Medulla oblongata (tissue), 1 donor: ENCODE results near the gene WDR6.

Experiments used
- DNase-seq: peaks from one replicate; pipeline ENCODE4 v3.0.0-alpha.2; 2015; ENCODE audit errors: extremely low spot score

WDR6 gene

GRCh38 chr3:49015765-49016164 is 8.6 kb downstream of the WDR6 start:
- DNase-seq, result no peak

DNA sequence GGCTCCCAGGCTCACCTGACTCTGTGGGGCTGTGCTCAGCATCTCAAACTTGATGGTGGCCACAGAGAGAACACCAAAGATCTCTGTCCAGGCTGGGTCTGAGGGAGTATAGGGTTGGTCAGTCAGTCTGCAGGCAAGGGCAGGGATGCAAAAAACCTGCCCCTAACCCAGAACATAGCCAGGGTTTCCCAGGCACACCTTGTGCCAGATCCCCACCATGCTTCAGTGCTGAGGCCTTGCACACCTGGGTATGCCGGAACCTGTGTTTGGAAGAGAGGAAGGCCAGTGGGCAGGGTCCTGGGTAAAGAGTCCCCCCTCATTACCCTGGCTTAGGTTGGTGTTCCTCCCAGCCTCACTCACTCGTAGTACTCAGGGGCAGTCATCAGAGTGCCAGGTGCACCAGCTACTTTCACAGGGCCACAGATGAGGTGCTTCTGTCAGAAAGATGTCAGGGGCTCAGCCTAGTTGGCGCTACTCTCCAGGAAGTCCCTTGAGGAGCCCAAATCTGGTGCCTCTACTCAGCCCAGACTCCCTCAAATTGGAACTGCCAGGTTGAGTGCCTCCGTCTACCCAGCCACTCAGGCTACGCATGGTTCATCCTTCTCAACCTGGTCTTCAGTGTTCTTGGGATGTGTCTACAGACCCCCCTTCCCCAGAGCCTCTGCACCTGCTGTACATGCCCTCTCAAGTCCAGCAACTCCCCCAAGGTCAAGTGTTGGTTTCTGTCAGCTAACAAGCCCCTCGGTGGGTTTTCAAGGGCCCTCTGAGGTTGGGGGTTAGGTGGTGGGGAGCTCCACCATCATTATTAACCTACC is 9.4 kb downstream of the WDR6 start:
- DNase-seq, result no peak

- no peak for DNase-seq
Observed at GRCh38 chr3:49017229-49017970, 10.2 kb downstream of the WDR6 start.

GRCh38 chr3:49017971-49018706 is 10.9 kb downstream of the WDR6 start, which contains the start of gene DALRD3:
DALRD3 (minus strand) TSS chr3:49018580; CDS start chr3:49018564, 16 bp downstream.
- peak; percentile 81 for DNase-seq

GRCh38 chr3:49018707-49019006 is 11.5 kb downstream of the WDR6 start:
- DNase-seq, result no peak

- DNase-seq, result no peak
Observed at GRCh38 chr3:49019941-49020329, 12.7 kb downstream of the WDR6 start.

DNA sequence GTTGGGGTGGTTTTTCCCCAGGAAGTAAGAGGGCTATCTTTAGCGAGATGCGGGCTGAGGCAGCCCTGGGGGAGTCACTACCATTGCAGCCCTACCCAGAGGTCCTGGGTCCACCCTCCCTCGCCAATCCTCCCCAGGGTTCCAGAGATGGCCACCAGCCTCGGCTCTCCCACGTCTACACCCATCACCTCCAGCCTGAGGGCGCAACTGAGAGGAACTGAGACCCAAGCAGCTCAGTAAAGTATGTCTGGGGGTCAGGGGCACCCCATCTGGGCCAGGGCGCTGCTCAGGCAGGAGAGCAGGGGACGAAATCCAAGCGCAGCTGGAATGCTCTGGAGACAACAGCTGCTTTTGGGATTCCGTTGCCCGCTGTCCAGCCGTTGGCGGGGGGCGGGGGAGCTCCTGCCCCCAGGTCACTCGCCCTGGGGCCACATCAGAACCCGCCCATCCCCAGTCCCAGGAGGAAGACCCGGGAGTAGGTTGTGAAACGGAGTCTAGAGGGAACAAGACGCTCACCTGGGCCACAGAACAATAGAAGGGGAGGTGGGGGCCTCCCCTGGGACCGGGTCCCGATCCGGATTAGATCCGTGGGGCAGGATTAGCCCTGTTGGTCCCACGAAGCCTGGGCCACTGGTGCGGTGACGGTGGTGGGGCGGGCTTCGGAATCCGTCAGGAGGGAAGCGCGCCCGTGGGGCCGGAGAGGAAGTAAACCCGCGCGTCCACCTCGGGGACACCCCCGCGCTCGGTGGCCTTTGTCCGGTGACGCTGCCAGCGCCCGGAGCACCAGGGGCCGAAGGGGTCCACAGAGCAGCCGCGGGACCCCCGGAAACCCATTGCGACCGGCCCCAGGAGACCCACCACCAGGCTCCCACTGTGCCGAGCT is 13.4 kb downstream of the WDR6 start:
- no peak for DNase-seq

- peak; percentile 99 for DNase-seq
Observed at GRCh38 chr3:49021213-49021812, 14.1 kb downstream of the WDR6 start.

DNA sequence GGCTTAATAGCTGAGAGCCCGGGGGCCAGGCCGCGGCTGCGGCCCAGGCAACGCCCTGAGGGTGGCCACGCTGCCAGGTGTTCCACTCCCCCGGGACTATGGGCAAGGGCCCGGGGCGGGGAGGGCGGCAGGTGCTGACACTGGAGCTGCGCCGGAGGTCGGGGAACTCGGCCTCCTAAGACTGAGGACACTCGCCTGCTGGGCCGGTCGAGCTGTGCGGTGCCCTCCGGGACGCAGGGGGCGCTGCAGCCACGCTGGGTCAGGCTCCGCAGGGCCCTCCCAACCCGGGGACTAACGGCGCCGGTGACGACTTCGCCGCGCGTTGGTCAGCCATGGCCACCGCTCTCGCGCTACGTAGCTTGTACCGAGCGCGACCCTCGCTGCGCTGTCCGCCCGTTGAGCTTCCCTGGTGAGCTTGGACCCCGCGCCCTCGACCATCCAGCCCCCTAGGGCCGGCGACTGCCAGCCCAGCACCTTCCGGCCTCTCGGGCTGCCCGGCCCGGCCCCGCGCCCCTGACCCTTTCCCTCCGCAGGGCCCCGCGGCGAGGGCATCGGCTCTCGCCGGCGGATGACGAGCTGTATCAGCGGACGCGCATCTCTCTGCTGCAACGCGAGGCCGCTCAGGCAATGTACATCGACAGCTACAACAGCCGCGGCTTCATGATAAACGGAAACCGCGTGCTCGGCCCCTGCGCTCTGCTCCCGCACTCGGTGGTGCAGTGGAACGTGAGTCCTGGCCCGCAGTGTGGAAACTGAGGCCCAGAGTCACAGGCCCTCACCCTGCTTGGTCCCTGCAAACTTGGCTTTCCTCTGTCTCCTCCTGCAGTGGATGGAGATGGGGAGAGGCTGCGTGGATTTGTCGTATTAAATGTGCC is 14.9 kb downstream of the WDR6 start, which contains the start of gene NDUFAF3:
Gene NDUFAF3, plus strand, starts transcription at position 309 of the 875 bp plus-strand sequence. Its CDS starts 24 bp downstream, at position 333.
- peak; percentile 90 for DNase-seq

DNA sequence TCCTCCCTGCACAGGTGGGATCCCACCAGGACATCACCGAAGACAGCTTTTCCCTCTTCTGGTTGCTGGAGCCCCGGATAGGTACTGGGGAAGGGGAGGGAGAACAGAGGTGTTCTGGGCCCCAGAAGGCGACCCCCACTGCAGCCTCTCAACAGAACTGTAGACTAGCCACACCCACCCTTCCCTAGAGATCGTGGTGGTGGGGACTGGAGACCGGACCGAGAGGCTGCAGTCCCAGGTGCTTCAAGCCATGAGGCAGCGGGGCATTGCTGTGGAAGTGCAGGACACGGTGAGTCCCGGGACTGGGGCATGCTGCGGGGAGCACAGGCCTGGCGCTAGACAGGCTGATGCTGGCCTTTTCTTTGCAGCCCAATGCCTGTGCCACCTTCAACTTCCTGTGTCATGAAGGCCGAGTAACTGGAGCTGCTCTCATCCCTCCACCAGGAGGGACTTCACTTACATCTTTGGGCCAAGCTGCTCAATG is 15.5 kb downstream of the WDR6 start:
- DNase-seq, result no peak

GRCh38 chr3:49023775-49024174 is 16.6 kb downstream of the WDR6 start:
- no peak for DNase-seq

DNA sequence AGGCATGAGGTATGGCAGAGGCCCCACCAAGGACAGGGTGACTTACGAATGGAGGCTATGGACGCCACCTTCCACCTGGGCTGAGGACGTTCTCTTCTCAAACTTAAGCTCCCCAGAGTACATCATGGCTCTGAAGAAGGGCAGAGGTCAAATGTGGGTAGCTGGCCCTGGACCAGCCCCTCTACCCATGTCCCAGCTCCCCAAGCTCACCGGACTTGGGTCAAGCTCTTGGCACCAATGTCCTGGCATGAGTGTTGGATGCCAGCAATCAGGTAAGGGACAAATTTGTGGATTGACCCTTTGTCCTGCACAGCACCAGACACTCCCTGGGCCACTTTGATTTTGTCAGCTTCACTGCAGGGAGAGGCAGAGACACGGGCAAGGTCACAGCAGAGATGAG is 17.3 kb downstream of the WDR6 start:
- DNase-seq, result no peak

- no peak for DNase-seq
Observed at GRCh38 chr3:49025005-49025792, 18.0 kb downstream of the WDR6 start.

- DNase-seq, result no peak
Observed at GRCh38 chr3:49025793-49026520, 18.8 kb downstream of the WDR6 start.

GRCh38 chr3:49026536-49026935 is 19.3 kb downstream of the WDR6 start:
- no peak for DNase-seq

DNA sequence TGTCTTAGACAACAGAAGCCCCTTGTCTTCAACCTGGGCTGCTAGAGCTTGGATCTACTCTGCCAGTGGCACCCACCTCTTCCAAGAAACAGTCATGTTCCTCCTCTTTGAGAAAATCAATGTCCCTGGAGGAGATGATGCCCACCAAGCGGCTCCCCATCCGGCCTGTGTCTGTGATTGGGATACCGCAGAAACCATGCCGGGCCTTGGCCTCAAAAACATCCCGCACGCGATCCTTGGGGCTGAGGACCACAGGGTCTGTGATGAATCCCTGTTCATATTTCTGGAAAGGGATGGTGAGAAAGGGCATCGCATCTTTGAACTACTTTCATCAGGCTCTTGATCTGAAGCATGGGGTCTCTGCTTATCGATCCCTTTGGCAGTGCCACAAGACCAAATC is 20.4 kb downstream of the WDR6 start:
- no peak for DNase-seq

GRCh38 chr3:49028298-49028672 is 21.1 kb downstream of the WDR6 start:
- DNase-seq, result no peak
